ENCODE results near the gene LEFTY2.
"Not testable (repeated sequence)": the region's sequence is repeated elsewhere in the genome, so short reads cannot be mapped to it uniquely, and the experiment has no call there.

Gene LEFTY2

GRCh38 chr1:225936523-225936922 is 4.5 kb downstream of the LEFTY2 start:
- TF ChIP-seq CTCF (conservative IDR thresholded peaks at IDR 0.05; ENCODE audit: low read length) = no peak
- no peak overlapping the region for H3K4me3 ChIP-seq (ENCODE audit: low read length)
- no peak for DNase-seq (ENCODE audit: low read depth)

GRCh38 chr1:225936086-225936485 is 4.9 kb downstream of the LEFTY2 start:
- peak; percentile 77 for DNase-seq (ENCODE audit: low read depth)
- not testable (repeated sequence) for H3K4me3 ChIP-seq (ENCODE audit: low read length)

GRCh38 chr1:225934711-225935110 is 6.3 kb downstream of the LEFTY2 start:
- no peak overlapping the region for H3K4me3 ChIP-seq (ENCODE audit: low read length)
- no peak for TF ChIP-seq CTCF (conservative IDR thresholded peaks at IDR 0.05; ENCODE audit: low read length)
- DNase-seq (ENCODE audit: low read depth) = no peak

GRCh38 chr1:225933072-225933471 is 7.9 kb downstream of the LEFTY2 start:
- H3K4me3 ChIP-seq (ENCODE audit: low read length) = no peak overlapping the region
- DNase-seq (ENCODE audit: low read depth) = peak; percentile 37
- TF ChIP-seq CTCF (conservative IDR thresholded peaks at IDR 0.05; ENCODE audit: low read length) = no peak

- H3K4me3 ChIP-seq (ENCODE audit: low read length) = no peak overlapping the region
- DNase-seq (ENCODE audit: low read depth) = no peak
- no peak for TF ChIP-seq CTCF (conservative IDR thresholded peaks at IDR 0.05; ENCODE audit: low read length)
Observed at GRCh38 chr1:225931270-225932136, 9.5 kb downstream of the LEFTY2 start.

GRCh38 chr1:225930566-225930965 is 10.5 kb downstream of the LEFTY2 start:
- DNase-seq (ENCODE audit: low read depth) = no peak
- no peak overlapping the region for H3K4me3 ChIP-seq (ENCODE audit: low read length)
- no peak for TF ChIP-seq CTCF (conservative IDR thresholded peaks at IDR 0.05; ENCODE audit: low read length)

- DNase-seq (ENCODE audit: low read depth); H3K4me3 ChIP-seq (ENCODE audit: low read length): not testable (repeated sequence)
Observed at GRCh38 chr1:225929462-225929861, 11.6 kb downstream of the LEFTY2 start.

Measured in AG10803 (cell line).